Osteoblast (primary cell): ENCODE results near the gene TMBIM6. TPM values are rescaled to one million over a fixed set of nuclear protein-coding genes. Genes with fewer than 3 reads are reported as not detected.
"Not testable (repeated sequence)": the region's sequence is repeated elsewhere in the genome, so short reads cannot be mapped to it uniquely, and the experiment has no call there.

Experiments used
- DNase-seq: peaks from one replicate; pipeline ENCODE4 v3.0.0; 2011; ENCODE audit warnings: low spot score, mixed read lengths; ENCODE audit not compliant: insufficient read length; ENCODE audit errors: missing footprints
- H2AFZ ChIP-seq: 2 replicates; pipeline ENCODE4 v1.6.0; 2011; ENCODE audit warnings: mild to moderate bottlenecking, low read length
- H3K27ac ChIP-seq: 2 replicates; pipeline ENCODE4 v1.5.1; 2011; ENCODE audit warnings: mild to moderate bottlenecking, low read depth, low read length, moderate library complexity
- H3K27me3 ChIP-seq: 2 replicates; pipeline ENCODE4 v1.6.0; 2012; ENCODE audit warnings: mild to moderate bottlenecking, control low read depth, inconsistent platforms, low read length, moderate library complexity; ENCODE audit not compliant: insufficient read depth
- H3K36me3 ChIP-seq: 2 replicates; pipeline ENCODE4 v1.5.1; 2011; ENCODE audit warnings: mild to moderate bottlenecking, low read length, control low read depth, moderate library complexity; ENCODE audit not compliant: insufficient read depth
- H3K4me1 ChIP-seq: 2 replicates; pipeline ENCODE4 v1.5.1; 2011; ENCODE audit warnings: mild to moderate bottlenecking, low read length, control low read depth, moderate library complexity; ENCODE audit not compliant: insufficient read depth
- H3K4me2 ChIP-seq: 2 replicates; pipeline ENCODE4 v1.6.0; 2011; ENCODE audit warnings: mild to moderate bottlenecking, low read length; ENCODE audit not compliant: insufficient read depth
- H3K4me3 ChIP-seq: fragments of 200-600 bp; sonication (generic); 3 replicates; pipeline ENCODE4 v1.5.1; 2012; ENCODE audit warnings: mild to moderate bottlenecking, low read length, inconsistent platforms; ENCODE audit not compliant: insufficient read depth
- H3K79me2 ChIP-seq: 2 replicates; pipeline ENCODE4 v1.6.0; 2012; ENCODE audit warnings: mild to moderate bottlenecking, low read length, control low read depth, inconsistent platforms; ENCODE audit not compliant: insufficient read depth
- H3K9me3 ChIP-seq: 2 replicates; pipeline ENCODE4 v1.5.1; 2011; ENCODE audit warnings: low read depth, low read length, control low read depth
- H4K20me1 ChIP-seq: 2 replicates; pipeline ENCODE4 v1.6.0; 2012; ENCODE audit warnings: mild to moderate bottlenecking, low read length, control low read depth; ENCODE audit not compliant: insufficient read depth
- total RNA-seq: library from RNA; depleted of rRNA; stranded (reverse); fragments of >200 nt; gene quantifications from 2 replicates; pipeline ENCODE4 v1.2.3, GENCODE V29; 2012
- TF ChIP-seq, protein P1 (sequence below): IDR thresholded peaks from 2 replicates; pipeline ENCODE4 v1.5.1; 2011; ENCODE audit warnings: mild to moderate bottlenecking, low read depth, low read length, moderate library complexity; ENCODE audit errors: extremely low read depth

Gene TMBIM6
- total RNA-seq, 1 donor: 398 TPM

DNA sequence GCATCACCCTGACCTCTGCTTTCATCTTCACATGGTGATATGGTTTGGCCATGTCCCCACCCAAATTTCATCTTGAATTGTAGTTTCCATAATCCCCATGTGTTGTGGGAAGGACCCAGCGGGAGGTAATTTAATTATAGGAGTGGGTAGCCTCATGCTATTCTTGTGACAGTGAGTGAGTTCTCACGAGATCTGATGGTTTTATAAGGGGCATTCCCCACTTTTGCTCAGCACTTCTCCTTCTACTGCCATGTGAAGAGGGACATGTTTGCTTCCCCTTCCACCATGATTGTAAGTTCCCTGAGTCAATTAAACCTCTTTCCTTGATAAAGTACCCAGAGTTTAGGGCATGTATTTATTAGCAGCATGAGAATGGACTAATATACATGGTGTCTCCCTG is 38.2 kb downstream of the TMBIM6 start:
- H4K20me1 ChIP-seq: no peaks in the 10 kb centered on the region
- no peak overlapping the region for H2AFZ ChIP-seq
- peaks cover 8% of the 10 kb centered on the region for H3K27me3 ChIP-seq
- no peaks in the 10 kb centered on the region for H3K79me2 ChIP-seq
- no peaks in the 10 kb centered on the region for H3K36me3 ChIP-seq
- H3K4me1 ChIP-seq: peaks cover 11% of the 10 kb centered on the region
- TF ChIP-seq, protein P1, sequence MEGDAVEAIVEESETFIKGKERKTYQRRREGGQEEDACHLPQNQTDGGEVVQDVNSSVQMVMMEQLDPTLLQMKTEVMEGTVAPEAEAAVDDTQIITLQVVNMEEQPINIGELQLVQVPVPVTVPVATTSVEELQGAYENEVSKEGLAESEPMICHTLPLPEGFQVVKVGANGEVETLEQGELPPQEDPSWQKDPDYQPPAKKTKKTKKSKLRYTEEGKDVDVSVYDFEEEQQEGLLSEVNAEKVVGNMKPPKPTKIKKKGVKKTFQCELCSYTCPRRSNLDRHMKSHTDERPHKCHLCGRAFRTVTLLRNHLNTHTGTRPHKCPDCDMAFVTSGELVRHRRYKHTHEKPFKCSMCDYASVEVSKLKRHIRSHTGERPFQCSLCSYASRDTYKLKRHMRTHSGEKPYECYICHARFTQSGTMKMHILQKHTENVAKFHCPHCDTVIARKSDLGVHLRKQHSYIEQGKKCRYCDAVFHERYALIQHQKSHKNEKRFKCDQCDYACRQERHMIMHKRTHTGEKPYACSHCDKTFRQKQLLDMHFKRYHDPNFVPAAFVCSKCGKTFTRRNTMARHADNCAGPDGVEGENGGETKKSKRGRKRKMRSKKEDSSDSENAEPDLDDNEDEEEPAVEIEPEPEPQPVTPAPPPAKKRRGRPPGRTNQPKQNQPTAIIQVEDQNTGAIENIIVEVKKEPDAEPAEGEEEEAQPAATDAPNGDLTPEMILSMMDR: no peak
- no peak for DNase-seq
- no peak overlapping the region for H3K4me2 ChIP-seq
- H3K4me3 ChIP-seq: no peak overlapping the region
- H3K9me3 ChIP-seq: no peaks in the 10 kb centered on the region
- H3K27ac ChIP-seq: no peak overlapping the region

DNA sequence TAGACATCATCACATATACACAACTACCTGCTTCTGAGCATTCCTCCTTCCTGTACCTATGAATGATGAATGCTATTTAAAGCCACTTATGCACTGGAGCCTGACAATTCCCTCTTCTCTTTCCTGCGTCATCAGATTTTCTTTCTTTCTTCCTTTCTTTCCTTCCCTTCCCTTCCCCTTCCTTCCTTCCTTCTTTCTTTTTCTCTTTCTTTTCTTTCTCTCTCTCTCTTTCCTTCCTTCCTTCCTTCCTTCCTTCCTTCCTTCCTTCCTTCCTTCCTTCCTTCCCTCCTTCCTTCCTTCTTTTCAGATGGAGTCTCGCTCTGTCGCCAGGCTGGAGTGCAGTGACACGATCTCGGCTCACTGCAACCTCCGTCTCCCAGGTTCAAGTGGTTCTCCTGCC is 39.6 kb downstream of the TMBIM6 start:
- H3K27ac ChIP-seq, H3K79me2 ChIP-seq, H3K4me2 ChIP-seq: not testable (repeated sequence)

DNA sequence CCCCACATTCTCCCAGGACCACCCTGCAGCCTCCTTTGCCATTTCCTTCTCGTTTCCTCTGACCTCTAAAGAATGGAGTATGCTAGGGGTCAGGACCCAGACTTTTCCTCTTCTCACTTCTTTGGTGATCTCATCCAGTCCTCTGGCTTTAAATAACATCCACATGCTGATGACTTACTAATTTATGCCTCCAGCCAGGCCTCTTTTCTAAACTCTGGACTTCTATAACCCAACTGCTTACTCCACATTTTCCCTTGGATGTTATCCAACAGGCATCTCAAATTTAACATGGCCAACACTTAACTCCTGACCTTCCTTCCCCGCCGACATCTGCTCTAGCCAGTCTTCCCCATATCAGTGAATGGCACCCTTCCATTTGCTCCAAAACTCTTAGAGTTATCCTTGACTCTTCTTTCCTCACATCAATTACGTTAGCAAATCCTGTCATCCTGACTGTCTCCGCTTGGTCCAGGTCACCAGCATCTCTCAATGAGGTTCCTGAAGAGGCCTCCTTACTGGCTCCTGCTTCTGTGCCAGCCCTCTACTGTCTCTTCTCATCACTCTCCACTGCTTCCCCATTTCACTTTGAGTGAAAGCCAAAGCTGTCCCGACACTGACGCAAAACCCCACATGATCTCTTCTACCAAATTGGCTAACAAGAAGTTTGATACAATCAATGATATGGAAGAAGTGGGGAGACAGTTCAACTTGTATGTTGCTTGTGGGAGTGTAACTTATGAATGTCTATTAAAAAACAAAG is 42.7 kb downstream of the TMBIM6 start:
- Histone ChIP-seq H3K36me3 (peaks cover 5% of the 10 kb centered on the region), H3K9me3 (no peaks in the 10 kb centered on the region), H3K4me1 (peaks cover 13% of the 10 kb centered on the region), H3K4me2 (no peak overlapping the region), H3K4me3 (no peak overlapping the region), H4K20me1 (no peaks in the 10 kb centered on the region), H3K79me2 (no peaks in the 10 kb centered on the region), H2AFZ (no peak overlapping the region), H3K27ac (peak overlapping the region; percentile 3), H3K27me3 (peaks cover 8% of the 10 kb centered on the region)
- TF ChIP-seq, protein P1: no peak
- DNase-seq: peak; percentile 73

More for the DNA sequence above, 39.6 kb downstream of the TMBIM6 start:
- H2AFZ ChIP-seq, DNase-seq, H3K9me3 ChIP-seq, H3K27me3 ChIP-seq, H3K4me3 ChIP-seq, H3K36me3 ChIP-seq, H4K20me1 ChIP-seq: not testable (repeated sequence)
- peaks cover 13% of the 10 kb centered on the region for H3K4me1 ChIP-seq

DNA sequence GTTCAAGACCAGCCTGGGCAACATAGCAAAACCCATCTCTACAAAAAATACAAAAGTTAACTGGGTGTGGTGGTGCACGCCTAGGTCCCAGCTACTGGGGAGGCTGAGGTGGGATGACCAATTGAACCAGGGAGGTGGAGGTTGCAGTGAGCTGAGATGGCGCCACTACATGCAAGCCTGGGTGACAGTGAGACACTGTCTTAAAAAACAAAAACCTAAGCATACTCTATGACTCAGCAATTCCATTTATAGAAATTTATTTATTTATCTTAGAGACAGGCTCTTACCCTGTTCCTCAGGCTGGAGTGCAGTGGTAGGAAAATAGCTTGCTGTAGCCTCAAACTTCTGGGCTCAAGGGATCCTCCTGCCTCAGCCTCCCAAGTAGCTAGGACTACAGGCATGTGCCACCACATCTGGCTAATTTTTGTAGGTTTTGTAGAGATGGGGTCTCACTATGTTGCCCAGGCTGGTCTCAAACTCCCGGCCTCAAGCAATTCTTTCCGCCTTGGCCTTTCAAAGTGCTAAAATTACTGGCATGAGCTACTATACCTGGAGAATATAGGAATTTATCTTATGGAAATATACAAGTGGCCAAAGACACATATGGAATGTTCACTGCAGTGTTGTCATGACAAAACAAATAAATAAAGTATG is 43.5 kb downstream of the TMBIM6 start:
- no peak overlapping the region for H3K4me2 ChIP-seq
- no peak overlapping the region for H3K4me3 ChIP-seq
- H3K4me1 ChIP-seq: peaks cover 13% of the 10 kb centered on the region
- H3K36me3 ChIP-seq: peaks cover 10% of the 10 kb centered on the region
- peak; percentile 23 for DNase-seq
- H3K9me3 ChIP-seq: no peaks in the 10 kb centered on the region
- no peak overlapping the region for H2AFZ ChIP-seq
- no peaks in the 10 kb centered on the region for H3K79me2 ChIP-seq
- TF ChIP-seq, protein P1: no peak
- H3K27ac ChIP-seq: no peak overlapping the region
- H4K20me1 ChIP-seq: no peaks in the 10 kb centered on the region
- H3K27me3 ChIP-seq: peaks cover 8% of the 10 kb centered on the region
